GM12801 (cell line): ENCODE measurements around the gene PKLR.

Experiments used
- TF ChIP-seq, protein P1 (sequence below): IDR thresholded peaks from one replicate; pipeline ENCODE4 v1.5.1; 2011; ENCODE audit warnings: control low read depth; ENCODE audit not compliant: insufficient read length; ENCODE audit errors: extremely low read depth

The PKLR gene

GRCh38 chr1:155255243-155256007 is 45.8 kb downstream of the PKLR start, which contains the start of gene ENTREP3:
Gene ENTREP3 (minus strand): TSS chr1:155255483. CDS start chr1:155254877, 606 bp downstream.
- TF ChIP-seq, protein P1, sequence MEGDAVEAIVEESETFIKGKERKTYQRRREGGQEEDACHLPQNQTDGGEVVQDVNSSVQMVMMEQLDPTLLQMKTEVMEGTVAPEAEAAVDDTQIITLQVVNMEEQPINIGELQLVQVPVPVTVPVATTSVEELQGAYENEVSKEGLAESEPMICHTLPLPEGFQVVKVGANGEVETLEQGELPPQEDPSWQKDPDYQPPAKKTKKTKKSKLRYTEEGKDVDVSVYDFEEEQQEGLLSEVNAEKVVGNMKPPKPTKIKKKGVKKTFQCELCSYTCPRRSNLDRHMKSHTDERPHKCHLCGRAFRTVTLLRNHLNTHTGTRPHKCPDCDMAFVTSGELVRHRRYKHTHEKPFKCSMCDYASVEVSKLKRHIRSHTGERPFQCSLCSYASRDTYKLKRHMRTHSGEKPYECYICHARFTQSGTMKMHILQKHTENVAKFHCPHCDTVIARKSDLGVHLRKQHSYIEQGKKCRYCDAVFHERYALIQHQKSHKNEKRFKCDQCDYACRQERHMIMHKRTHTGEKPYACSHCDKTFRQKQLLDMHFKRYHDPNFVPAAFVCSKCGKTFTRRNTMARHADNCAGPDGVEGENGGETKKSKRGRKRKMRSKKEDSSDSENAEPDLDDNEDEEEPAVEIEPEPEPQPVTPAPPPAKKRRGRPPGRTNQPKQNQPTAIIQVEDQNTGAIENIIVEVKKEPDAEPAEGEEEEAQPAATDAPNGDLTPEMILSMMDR = no peak

DNA sequence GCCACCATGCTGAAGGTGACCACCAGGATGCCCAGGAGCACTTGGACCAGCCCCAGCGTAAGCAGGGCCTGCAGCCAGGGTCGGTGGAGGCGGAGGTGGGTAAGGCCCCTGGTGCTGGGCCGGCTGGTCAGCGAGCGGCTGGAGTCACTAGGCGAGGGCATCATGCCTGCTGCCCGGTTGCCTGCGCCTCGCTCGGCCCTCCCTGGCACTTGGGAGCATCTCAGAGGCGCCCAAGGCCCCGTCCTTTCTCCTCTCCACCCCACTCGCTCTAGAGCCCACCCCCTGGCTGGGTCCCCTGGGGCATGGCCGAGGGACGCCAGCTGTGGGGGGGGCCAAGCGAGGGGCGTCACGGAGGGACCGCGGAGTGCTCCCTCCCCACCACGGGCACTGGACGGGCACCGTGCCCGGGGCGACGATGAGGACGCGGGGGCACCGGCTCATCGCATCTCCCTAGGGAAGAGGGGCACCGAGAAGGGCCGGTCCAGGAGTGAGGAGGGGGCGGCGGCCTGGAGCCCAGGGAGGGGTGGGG is 46.5 kb downstream of the PKLR start:
- TF ChIP-seq, protein P1 = no peak

- TF ChIP-seq, protein P1 = no peak
Observed at GRCh38 chr1:155254228-155254713, 47.0 kb downstream of the PKLR start.

GRCh38 chr1:155253797-155254196 is 47.4 kb downstream of the PKLR start:
- TF ChIP-seq, protein P1 = no peak

GRCh38 chr1:155253208-155253607 is 48.0 kb downstream of the PKLR start:
- TF ChIP-seq, protein P1 = no peak

DNA sequence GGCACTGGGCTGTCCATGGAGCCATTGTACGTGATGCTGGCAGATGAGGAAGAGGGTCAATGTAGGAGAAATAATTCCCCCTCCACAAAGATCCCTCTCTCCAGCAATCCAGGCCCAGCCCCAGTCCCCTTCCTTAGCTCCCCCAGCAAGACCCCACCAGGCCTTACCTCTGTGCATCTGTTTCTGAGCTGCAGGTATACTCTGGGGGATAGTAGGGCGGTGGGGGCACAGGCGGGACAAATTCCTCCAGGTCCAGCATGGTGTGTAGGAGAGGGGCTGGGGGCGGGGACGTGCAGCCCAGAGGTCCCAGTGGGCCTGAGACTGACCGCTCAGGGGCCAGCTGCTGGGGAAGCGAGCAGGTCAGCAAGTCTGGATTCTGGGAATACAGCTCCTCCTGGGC is 49.7 kb downstream of the PKLR start:
- TF ChIP-seq, protein P1 = no peak

DNA sequence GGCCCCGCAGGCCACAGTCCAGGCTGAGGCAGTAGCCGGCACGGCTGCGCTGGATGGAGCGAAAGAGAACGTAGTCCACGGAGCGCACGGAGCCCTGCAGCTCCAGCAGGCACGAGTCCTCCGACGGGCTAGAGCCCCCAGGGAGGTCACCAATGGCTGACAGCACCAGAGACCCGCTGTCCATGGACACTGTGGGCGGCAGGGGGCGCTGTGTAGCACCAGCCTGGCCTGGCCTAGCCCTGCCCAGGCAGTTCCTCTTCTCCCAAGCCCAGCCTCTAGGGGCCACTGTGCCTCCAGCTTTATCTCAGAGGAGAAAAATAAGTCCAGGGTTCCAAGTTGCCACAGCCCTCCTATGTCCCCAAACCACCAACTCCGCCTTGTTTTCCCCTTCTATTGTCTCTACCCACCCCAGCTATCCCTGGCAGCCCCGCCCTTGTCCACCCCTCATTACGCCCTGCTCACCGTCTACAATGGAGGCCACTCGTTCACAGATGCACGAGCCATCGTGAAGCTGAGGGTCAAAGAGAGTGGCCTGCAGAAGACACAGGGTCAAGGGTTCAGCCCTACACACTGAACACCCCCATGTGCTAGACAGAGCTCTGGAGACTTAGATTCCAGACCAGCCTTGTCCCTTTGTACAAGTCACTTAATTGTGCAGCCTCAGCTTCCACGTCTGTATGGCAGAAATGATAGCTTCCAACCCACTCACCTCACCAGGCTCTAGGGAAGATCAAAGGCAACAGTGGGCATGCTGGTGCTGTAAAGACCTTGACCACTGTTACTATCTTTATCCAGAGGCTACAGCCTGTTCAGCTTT is 50.4 kb downstream of the PKLR start:
- TF ChIP-seq, protein P1 = peak; percentile 96
